GM13976 (cell line): ENCODE data around the gene WNT2.
A peak's percentile ranks its signal among the peaks of the same experiment; 100 is the strongest.

Source experiments
- DNase-seq: peaks from one replicate; pipeline ENCODE4 v3.0.0; 2012; ENCODE audit warnings: low spot score
- CTCF ChIP-seq: IDR thresholded peaks from 2 replicates; pipeline ENCODE4 v1.5.1; 2012; ENCODE audit warnings: borderline replicate concordance, mild to moderate bottlenecking; ENCODE audit not compliant: insufficient read depth; ENCODE audit errors: extremely low read depth, missing control alignments, control extremely low read depth
- in situ Hi-C: fragments of 300-500 bp; cut with MboI; formaldehyde crosslinking; loops from one replicate; pipeline ENCODE4 v1.12.0; 2022; ENCODE audit warnings: low sequenced_read_pairs, mixed read lengths, inconsistent platforms; ENCODE audit not compliant: unreplicated experiment

The WNT2 gene

GRCh38 chr7:117325836-117326235 is 3.0 kb upstream of the WNT2 start:
- no peak for TF ChIP-seq CTCF
- DNase-seq: no peak
- in situ Hi-C loops: no loop called here

GRCh38 chr7:117324960-117325359 is 2.1 kb upstream of the WNT2 start:
- in situ Hi-C loops: no loop called here
- no peak for DNase-seq
- TF ChIP-seq CTCF: no peak

- DNase-seq: peak; percentile 47
- no peak for TF ChIP-seq CTCF
- in situ Hi-C loops: no loop called here
These were observed 1.2 kb upstream of the WNT2 start for GRCh38 chr7:117323851-117324711.

- peak; percentile 40 for DNase-seq
- no peak for TF ChIP-seq CTCF
- in situ Hi-C loops: no loop called here
These were observed 520 bp upstream of the WNT2 start for GRCh38 chr7:117323305-117323850.

- in situ Hi-C loops: no loop called here
- DNase-seq: no peak
- TF ChIP-seq CTCF: no peak
These were observed 2.3 kb downstream of the WNT2 start for GRCh38 chr7:117320523-117320922.

GRCh38 chr7:117319181-117319580 is 3.7 kb downstream of the WNT2 start:
- in situ Hi-C loops: no loop called here
- DNase-seq: no peak
- no peak for TF ChIP-seq CTCF
